K562 (cell line): ENCODE data around the gene TMEM87B. TPM values are rescaled to one million over a fixed set of nuclear protein-coding genes. Genes with fewer than 3 reads are reported as not detected.

Source experiments
- CBX3 ChIP-seq, 2 experiments: IDR thresholded peaks; 1 replicate in 1 of 2; 2 replicates in 1 of 2; pipeline ENCODE4 v1.6.1; 2012; ENCODE audit warnings: inconsistent platforms in 2 of 2, low read length in 2 of 2, borderline replicate concordance in 1 of 2, control low read depth in 1 of 2
- DPF2 ChIP-seq: fragments of 450-650 bp; IDR thresholded peaks from 2 replicates; pipeline ENCODE4 v1.6.1; 2016
- EHMT2 ChIP-seq: fragments of 450-650 bp; IDR thresholded peaks from 2 replicates; pipeline ENCODE4 v1.6.1; 2018; ENCODE audit warnings: antibody characterized with exemption
- ERF ChIP-seq: fragments of 450-650 bp; formaldehyde crosslinking; IDR thresholded peaks from 2 replicates; pipeline ENCODE4 v1.4.0; 2020; ENCODE audit warnings: mild to moderate bottlenecking, mixed read lengths
- HDAC2 ChIP-seq: fragments of 450-650 bp; IDR thresholded peaks from 2 replicates; pipeline ENCODE4 v1.6.1; 2016; ENCODE audit warnings: mild to moderate bottlenecking
- ILK ChIP-seq: fragments of 450-650 bp; IDR thresholded peaks from 2 replicates; pipeline ENCODE4 v1.6.1; 2016; ENCODE audit warnings: missing genetic modification characterization, low read depth, mild to moderate bottlenecking, missing compliant biosample characterization, moderate library complexity, borderline replicate concordance
- MIER1 ChIP-seq: fragments of 450-650 bp; IDR thresholded peaks from 2 replicates; pipeline ENCODE4 v1.6.1; 2016; ENCODE audit warnings: antibody characterized with exemption, mild to moderate bottlenecking, low read depth
- MXI1 ChIP-seq: IDR thresholded peaks from 2 replicates; pipeline ENCODE4 v1.6.1; 2011; ENCODE audit warnings: low read depth, mild to moderate bottlenecking, improper control_type of control experiment, low read length
- RBM22 ChIP-seq: fragments of 200-400 bp; formaldehyde crosslinking; IDR thresholded peaks from 2 replicates; pipeline ENCODE4 v1.6.1; 2018; ENCODE audit warnings: low read length, low read depth; ENCODE audit not compliant: poor library complexity, severe bottlenecking
- REST ChIP-seq, 2 experiments: fragments of 450-650 bp; formaldehyde crosslinking in 1 of 2; IDR thresholded peaks; 2 replicates each; pipeline versions ENCODE4 v1.4.0 to v1.6.1; 2014 to 2020; ENCODE audit warnings: mild to moderate bottlenecking in 2 of 2, borderline replicate concordance in 1 of 2, low read depth in 1 of 2
- SAFB ChIP-seq: fragments of 200-400 bp; formaldehyde crosslinking; IDR thresholded peaks from 2 replicates; pipeline ENCODE4 v1.6.1; 2017; ENCODE audit warnings: low read depth, low read length, borderline replicate concordance
- SMAD1 ChIP-seq: fragments of 150-350 bp; IDR thresholded peaks from 2 replicates; pipeline ENCODE4 v1.6.1; 2014; ENCODE audit warnings: low read length, low read depth; ENCODE audit not compliant: partially characterized antibody
- TBP ChIP-seq: optimal IDR thresholded peaks from 2 replicates; pipeline ENCODE3; 2011; ENCODE audit warnings: low read depth, low read length, improper control_type of control experiment
- TCFL5 ChIP-seq: fragments of 250-450 bp; sonication (Bioruptor Pico); conservative IDR thresholded peaks from 2 replicates; pipeline ENCODE4 v1.6.1; 2021; ENCODE audit warnings: mild to moderate bottlenecking, moderate library complexity, matching md5 sums
- ZNF436 ChIP-seq: fragments of 250-450, 450-650 bp; sonication (Bioruptor Pico); formaldehyde crosslinking; IDR thresholded peaks from 2 replicates; pipeline ENCODE4 v1.7.0; 2020; ENCODE audit warnings: mild to moderate bottlenecking
- ZNF445 ChIP-seq: fragments of 250-450 bp; sonication (Bioruptor Pico); IDR thresholded peaks from 2 replicates; pipeline ENCODE4 v1.4.0; 2020; ENCODE audit warnings: low read depth, mild to moderate bottlenecking, moderate library complexity
- ZNF766 ChIP-seq: fragments of 200-800 bp; sonication (Bioruptor generic); conservative IDR thresholded peaks from 2 replicates; pipeline ENCODE4 v1.6.1; 2016; ENCODE audit warnings: missing genetic modification characterization, missing compliant biosample characterization
- ZNF785 ChIP-seq: fragments of 250-450 bp; sonication (Bioruptor Pico); IDR thresholded peaks from 2 replicates; pipeline ENCODE4 v1.4.0; 2020; ENCODE audit warnings: mild to moderate bottlenecking
- polyA plus RNA-seq, 8 experiments: library from polyadenylated mRNA; depleted of rRNA in 4 of 8; stranded (reverse) in 5 of 8; unstranded in 3 of 8; fragments of >200 nt; fragmentation: Nextera tagmentation in 2 of 8; fragmentation: Illumina TruSeq in 1 of 8; extraction: Ambion mirVana in 2 of 8; extraction: Trizol in 1 of 8; gene quantifications; 2 replicates each; pipeline versions ENCODE4 v1.2.1 to v1.2.3, GENCODE V29; 2011 to 2014; ENCODE audit warnings: inconsistent platforms in 1 of 8, missing spikeins in 1 of 8
- total RNA-seq, 7 experiments: library from RNA; depleted of rRNA in 6 of 7; stranded (reverse); fragments of >200 nt in 6 of 7; fragmentation: Illumina TruSeq in 2 of 7; extraction: Trizol in 2 of 7; gene quantifications; 2 replicates each; pipeline versions ENCODE4 v1.2.1 to v1.2.3, GENCODE V29; 2011 to 2021; ENCODE audit warnings: low replicate concordance in 1 of 7
- TF ChIP-seq, protein P1 (sequence below): fragments of 200-800 bp; sonication (Bioruptor generic); IDR thresholded peaks from 2 replicates; pipeline ENCODE4 v1.6.1; 2017; ENCODE audit warnings: missing genetic modification characterization, missing compliant biosample characterization

The TMEM87B gene
- total and polyA plus RNA-seq, 9 of the 15 experiments (the other 6 are each of a cell fraction or from before 2014, with no cell fraction given): 3.7 to 17.1 (median 11.0) TPM

DNA sequence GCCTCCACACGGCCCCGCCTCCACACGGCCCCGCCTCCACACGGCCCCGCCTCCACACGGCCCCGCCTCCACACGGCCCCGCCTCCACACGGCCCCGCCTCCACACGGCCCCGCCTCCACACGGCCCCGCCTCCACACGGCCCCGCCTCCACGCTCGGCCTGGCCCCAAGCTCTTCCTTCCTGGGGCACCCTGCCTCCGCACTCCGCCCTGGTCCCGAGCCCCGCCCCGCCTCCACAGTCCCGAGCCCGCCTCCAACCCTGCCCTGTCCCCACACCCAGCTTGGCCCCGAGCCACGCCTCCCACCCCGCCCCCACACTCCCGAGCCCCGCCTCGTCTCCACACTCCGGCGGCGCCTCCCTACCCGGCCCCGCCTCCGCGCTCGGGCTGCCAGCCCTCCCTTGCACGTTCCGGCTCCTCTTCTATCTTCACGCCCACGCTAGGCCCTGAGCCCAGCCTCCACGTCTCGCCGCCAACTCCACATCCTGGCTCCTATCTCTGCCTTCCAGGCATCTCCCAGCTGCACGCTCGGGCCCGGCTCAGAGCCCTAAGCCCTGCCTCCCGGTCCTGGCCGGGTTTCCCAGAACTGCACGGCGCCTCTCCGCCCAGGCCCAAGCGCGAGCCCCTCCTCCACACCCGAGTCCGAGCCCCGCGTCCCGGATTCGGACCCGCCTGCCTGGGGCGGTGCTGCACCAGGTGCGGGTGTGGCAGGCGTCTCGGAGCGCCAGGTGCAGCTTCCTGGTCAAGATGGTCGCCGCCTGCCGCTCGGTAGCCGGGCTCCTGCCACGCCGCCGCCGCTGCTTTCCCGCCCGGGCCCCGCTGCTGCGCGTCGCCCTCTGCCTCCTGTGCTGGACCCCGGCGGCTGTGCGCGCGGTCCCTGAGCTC, at the start of gene TMEM87B (continued):
- TF ChIP-seq REST (IDR thresholded peaks at IDR 0.05; ENCODE audit: borderline replicate concordance) (0 out of 2 replicates have a peak, but pooled peaks have one; percentile 29), REST (CRISPR knock-in tag; IDR thresholded peaks at IDR 0.05; ENCODE audit: low read depth) (0 out of 2 replicates have a peak, but pooled peaks have one; percentile 47), ZNF785 (no peak), SAFB (no peak; the same call in 1 of the 2 replicates), ZNF445 (CRISPR knock-in tag) (no peak), RBM22 (no peak), CBX3 (IDR thresholded peaks at IDR 0.05; ENCODE audit: borderline replicate concordance in 1 of 2, low read length in 2 of 2) (peak in 1 of 2 experiments; percentile 67; a peak in 1 of 3 replicates), DPF2 (peak; percentile 93), EHMT2 (no peak), HDAC2 (peak; percentile 84), SMAD1 (peak; percentile 53), ERF (CRISPR knock-in tag) (peak; percentile 90; the same call in 1 of the 2 replicates), MIER1 (no peak), ZNF436 (no peak), ZNF766 (CRISPR knock-in tag) (no peak), MXI1 (no peak; the same call in 1 of the 2 replicates), ILK (tag) (no peak), TBP (peak; percentile 38), TCFL5 (CRISPR knock-in tag) (no peak)
- TF ChIP-seq, protein P1, sequence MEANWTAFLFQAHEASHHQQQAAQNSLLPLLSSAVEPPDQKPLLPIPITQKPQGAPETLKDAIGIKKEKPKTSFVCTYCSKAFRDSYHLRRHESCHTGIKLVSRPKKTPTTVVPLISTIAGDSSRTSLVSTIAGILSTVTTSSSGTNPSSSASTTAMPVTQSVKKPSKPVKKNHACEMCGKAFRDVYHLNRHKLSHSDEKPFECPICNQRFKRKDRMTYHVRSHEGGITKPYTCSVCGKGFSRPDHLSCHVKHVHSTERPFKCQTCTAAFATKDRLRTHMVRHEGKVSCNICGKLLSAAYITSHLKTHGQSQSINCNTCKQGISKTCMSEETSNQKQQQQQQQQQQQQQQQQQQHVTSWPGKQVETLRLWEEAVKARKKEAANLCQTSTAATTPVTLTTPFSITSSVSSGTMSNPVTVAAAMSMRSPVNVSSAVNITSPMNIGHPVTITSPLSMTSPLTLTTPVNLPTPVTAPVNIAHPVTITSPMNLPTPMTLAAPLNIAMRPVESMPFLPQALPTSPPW (CRISPR knock-in tag): peak; percentile 91
